ENCODE data around the gene CTTN.

The CTTN gene

DNA sequence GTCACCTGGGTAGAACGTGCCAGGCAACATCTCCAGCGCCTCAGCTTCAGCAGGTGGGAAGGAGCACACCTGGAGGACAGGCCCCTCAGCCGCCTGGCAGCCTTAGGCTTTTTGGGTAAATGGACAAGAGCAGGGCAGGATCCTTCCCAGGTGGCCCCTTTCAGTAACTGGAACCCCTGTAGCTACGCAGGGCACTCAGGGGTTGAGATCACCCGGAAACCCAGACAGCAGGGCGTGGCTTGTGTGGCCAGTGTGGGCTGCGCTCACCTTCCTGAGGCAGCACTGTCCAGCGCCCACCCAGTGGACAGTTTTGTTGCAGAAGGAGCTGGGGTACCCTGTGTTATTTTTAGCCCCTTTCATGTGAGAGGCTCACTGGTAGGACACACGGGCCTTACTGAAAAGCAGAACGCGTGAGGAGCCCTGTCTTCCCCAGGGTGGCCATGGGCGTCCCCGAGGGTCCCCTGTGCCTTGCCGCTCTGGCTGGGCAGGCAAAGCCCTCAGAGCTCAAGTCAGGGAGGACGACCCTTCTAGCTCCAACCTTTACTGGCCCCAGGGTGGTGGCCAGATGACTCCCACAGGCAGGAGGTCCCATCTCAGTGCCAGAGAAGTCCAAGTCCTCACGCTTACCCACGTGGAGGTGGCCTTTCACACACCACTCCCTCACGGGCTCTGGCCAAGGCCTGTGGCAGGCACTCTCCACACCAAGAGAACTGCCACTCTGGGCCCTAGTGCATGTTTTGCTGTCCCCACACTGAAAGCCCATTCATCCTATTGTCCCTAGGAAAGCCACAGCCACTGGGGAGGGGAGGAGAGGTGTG, 75.8 kb downstream of the CTTN start:
- DNase-seq (ENCODE audit: low read depth in 1 of 2, low spot score in 1 of 2), result no peak

DNA sequence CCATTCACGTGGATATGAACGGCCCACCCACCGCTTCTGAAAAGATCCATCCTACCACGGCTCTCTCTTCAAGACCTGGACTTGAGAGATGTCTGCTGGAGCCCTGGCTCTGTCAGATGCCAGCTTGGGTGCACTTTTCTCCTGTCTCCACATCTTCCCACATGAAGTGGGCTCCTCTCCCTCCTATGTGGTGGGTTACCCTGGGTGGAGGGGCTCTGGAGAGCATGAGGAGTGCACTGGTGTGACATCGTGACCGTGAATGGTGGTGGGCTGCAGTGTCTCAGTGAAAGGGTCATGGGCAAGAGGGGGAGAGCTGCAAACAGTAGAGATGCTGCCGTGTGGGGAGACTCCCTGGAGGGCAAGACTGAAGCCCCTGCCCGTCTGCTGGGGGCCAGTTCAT, 76.4 kb downstream of the CTTN start:
- no peak for DNase-seq (ENCODE audit: low read depth in 1 of 2, low spot score in 1 of 2)

DNA sequence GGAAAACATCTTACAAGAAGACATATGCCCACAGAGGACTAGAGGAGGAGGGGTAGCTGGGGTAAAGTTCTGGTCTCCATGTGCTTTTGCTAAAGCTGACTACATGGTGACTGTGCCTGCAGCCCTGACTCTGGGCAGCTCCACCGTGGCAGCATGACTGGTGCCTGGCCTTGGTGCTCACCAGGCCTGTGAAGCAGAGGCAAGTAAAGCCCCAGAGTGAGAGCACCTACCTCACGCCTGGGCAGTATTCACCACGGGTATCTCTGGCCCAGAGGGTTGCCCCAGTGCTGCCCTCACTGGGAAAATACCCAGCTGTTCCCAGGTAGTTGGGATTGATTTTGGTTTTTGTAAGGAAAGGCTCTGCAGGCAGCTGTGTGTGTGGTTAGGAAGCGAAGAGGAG, 78.3 kb downstream of the CTTN start:
- DNase-seq (ENCODE audit: low read depth in 1 of 2, low spot score in 1 of 2), result no peak

DNA sequence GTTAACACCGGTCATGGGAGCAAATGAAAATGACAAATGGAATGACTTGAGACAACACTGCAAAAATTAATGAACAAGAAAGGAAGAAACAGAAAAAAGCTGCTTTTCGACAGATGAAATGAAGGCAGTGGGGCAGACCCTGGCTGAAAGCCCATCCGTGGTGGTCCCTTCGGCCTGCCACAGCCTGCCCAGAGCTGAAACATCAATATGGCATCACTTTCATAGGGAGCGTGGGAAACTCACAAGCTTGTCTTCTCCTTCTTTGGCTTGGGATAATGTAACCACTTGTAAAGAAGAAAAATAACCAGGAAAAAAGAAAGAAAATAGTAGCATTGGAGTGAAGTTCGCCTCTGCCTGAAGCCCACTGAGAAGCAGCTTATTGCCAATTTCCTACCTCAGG, 78.8 kb downstream of the CTTN start:
- no peak for DNase-seq (ENCODE audit: low read depth in 1 of 2, low spot score in 1 of 2)

DNA sequence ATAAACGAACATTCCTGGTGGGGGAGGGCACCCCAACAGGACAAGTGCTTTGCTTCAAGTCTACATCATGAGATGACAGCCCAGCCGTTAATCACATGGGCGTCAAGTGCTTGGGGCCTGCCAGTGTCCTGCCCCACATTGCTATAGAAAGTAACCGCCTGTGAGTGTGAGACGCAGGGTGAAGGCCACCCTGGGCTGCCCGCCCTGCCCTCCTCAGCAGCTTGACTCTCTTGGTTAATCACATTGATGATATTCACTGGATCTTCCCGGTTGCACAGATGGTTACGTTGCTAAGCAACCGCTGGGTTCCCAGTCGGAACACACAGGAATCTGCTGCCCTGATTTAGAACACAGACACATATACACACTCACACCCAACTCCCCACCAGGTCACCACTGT, 79.3 kb downstream of the CTTN start:
- no peak for DNase-seq (ENCODE audit: low read depth in 1 of 2, low spot score in 1 of 2)

DNA sequence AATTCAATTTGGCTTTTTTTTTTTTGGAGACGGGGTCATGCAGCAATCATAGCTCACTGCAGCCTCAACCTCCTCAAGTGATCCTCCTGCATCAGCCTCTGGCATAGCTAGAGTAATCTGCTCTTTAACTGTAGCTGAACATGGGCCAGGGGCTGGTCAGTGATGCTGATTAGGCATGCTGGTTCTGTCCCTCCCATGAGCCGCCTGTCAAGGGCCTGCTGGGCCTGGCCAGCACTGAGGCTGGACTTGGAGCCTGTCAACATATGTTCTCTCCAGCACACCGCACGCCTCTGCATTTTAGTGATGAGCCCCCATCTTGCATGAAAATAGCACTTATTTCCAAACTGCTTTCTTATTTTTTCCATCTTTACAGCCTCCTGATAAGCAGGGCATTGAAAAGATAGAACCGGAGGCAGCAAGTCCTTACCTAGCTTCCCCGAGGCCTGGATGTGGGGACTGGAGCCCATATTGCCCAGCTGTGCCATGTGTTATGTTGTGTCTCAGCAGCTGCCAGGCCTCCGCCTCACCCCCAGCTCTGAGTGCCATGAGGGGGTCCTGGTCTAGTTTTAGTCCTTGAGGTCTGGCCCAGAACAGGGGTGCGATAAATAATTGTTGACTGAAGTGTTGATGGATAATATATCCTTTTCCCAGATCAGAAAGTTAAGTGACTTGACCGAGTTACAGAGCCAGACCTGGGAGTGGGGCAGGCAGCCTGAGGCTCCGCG, 80.0 kb downstream of the CTTN start:
- no peak for DNase-seq (ENCODE audit: low read depth in 1 of 2, low spot score in 1 of 2)

DNA sequence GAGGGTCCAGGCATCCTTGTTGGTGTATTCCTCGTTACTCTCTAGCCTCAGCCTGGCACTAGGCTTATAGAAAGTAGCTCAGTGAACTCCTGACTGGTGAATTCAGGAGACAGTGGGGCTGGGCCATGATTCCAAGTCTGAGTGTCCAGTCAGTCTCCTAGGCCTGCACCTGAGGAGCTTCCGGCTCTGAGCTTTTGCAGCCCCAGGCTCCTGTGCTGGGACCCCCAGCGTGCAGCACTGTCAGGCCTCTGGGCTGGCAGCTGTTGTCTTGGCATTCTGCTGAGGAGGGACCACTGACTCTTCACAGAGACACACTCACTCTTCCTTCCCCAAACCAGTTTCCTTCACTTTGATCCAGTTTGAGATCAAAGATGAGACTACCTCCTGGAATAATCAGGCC, 82.4 kb downstream of the CTTN start:
- DNase-seq (ENCODE audit: low read depth in 1 of 2, low spot score in 1 of 2), result no peak

DNA sequence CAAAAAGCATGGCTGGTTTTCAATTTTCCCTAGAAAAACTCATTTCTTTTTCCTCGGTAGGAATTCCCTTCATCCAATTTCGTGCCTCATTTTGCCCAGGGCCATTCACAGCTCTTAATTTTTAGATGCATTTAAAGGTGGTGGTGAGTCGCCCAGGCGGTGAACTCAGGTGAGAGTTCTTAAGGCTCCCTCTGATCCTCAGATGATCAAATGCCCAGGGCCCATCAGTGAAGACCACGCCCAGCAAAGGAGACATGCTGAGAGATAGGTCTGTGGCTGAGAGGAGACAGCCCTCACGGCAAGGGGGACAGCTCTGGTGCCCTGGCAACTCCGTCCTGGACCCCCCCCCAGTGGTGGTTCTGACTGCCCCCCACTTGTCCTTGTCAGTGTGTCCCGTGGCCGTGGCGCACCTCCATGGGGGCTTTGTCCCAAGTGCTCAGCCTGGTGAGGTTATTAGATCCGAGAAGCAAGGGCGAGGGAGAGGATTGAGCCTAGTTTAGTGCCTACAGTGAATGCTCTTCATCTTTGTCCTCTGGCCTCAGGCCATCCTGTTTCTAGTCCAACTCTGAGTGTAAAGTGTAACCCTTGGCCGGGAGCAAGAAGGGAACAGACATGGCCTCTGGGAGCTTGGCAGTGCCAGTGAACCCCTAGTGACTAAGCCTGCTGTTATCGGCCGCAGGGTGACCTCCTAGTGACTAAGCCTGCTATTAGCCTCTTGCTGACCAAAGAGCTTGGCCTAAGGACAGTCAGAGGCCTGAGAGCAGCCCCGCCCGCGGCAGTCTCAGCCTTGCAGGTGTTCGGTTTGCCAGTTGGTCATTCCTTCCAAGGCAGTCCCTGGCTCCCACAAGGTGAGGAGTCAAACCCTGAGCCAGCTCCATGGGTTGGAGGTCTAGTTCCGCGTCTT, 83.5 kb downstream of the CTTN start:
- DNase-seq (ENCODE audit: low read depth in 1 of 2, low spot score in 1 of 2), result no peak

DNA sequence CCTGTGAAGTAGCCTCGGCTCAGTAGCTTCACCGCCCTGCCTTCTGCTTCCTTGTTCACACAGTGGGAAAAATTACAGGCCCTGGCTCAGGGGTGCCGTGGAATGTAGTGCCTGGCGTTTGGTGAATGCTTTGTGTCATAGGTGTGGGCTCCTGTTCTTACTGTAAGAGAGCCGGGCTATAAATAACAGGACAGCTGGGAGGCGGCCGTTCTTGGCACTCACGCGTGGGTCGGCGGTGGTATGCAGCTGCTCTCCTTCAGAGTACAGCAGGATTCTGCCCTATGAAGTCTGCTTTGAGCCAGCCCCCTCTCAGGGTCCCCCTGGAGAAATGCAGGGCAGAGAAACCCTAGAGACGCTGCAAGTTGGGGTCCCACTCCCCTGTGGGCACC, 84.2 kb downstream of the CTTN start:
- DNase-seq (ENCODE audit: low read depth in 1 of 2, low spot score in 1 of 2), result no peak

DNA sequence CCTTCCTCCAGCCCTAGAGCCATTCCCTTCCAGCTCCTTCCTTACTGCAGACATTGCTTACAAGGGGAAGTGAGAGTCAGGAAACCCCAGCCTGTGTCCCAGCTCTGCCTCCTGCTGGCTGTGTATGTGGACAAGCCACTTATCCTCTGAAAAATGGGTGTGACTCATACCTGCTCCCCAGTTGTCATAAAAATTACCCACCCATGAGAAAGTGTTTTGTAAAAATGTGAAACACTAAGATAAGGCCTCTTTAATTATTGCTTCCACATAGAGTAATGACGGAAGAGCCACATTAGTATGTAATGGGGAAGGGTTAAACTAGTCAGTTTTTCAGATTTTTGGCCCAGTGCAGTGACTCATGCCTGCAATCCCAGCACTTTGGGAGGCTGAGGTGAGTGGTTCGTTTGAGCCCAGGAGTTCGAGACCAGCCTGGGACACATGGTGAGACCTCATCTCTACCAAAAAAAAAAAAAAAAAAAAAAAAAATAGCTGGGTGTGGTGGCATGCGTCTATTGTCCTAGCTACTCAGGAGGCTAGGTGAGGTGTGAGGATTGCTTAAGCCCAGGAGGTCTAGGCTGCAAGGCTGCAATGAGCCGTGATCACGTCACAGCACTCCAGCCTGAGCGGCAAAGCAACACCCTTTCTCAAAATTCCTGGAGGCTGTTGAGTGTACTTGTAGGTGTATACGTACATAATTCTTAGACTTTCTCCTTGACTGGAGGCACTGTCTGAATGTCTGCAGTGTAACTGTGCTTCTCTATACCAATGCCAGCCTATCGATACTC, 84.9 kb downstream of the CTTN start:
- no peak for DNase-seq (ENCODE audit: low read depth in 1 of 2, low spot score in 1 of 2)

DNA sequence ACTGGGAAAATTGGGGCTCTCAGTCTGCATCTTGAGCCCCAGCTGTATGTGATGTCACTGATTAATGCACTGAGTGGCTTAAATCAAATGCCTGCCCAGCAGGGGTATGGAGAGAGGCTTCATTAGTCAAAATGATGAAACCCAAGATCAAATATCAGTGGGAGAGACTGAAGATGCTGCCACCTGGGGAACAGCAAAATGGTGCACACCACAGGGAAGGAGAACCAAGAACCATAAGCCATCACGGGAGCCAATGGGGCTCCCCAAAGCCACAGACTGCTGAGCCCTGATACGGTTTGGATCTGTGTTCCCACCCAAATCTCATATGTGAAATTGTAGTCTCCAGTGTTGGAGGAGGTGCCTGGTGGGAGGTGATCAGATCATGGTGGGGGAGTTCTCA, 85.6 kb downstream of the CTTN start:
- DNase-seq (ENCODE audit: low read depth in 1 of 2, low spot score in 1 of 2), result no peak

DNA sequence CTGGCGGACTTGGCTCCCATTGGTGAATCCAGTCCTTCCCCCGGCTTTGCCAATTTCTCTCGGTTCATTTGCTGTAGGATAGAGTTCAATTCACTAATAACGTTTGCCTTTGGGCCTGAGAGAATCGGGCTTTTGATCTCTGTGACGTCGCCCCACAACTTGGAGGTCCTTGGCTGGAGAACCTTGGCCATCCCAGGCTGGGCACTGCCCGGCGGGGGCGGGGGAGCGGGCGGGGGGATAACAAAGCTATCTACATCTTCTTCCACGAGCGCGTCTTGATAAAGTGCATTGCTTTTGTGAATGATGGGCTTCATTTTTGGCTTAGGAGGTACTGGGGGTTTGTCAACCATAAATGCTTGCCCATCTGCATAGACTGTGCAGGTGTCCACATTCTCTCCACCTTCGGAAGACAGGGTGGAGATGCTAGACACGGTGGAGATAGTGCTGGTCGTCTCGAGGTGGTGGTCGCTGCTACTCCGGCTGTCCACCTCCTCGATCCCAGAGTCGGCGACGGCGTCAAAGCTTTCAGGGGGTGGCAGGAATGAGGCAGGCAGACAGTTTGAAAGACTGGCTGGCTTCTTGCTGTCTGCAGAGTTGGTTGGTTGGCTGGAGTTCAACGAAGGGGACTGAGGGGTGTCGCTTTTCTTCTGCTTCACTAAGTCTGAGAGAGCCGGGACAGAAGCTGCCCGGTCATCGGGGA, 87.1 kb downstream of the CTTN start:
- no peak for DNase-seq (ENCODE audit: low read depth in 1 of 2, low spot score in 1 of 2)

DNA sequence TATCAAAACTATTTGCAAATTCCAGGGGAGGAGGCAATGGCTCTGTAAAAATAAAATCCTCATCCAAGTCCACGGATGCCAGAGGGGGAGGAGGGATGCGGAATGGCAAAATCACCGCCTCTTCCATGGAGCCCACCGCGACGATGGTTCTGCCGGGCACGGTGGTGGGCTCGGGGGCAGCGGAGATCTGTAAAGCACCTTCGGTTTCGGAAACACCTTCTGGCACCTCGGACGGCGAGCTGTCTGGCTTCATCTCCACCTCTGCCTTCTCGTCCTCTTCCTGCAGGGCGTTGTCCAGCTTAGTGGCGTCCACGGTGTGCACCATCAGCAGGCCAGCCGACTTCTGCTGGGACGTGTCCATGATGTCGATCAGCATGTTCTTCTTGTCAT, 87.7 kb downstream of the CTTN start:
- no peak for DNase-seq (ENCODE audit: low read depth in 1 of 2, low spot score in 1 of 2)

All from activated CD4-positive, alpha-beta T cell treated with anti-CD3 and anti-CD28 coated beads, Interleukin-2, amount 50 U/mL, for 24 hours (primary cell).